Caco-2 (cell line): Measurements from ENCODE around the gene PCDHAC2. TPM values are rescaled to one million over a fixed set of nuclear protein-coding genes. Genes with fewer than 3 reads are reported as not detected.

Experiments
- BruUV-seq: library from RNA; stranded (reverse); fragments of 400-500 nt; replicated peaks from 2 replicates; lab custom pipeline; 2021; lab: Mats Ljungman, UMichigan
- CTCF ChIA-PET: fragments of 300-600 bp; sonication (Branson Sonifier 250); formaldehyde crosslinking; loops from one replicate; lab custom pipeline; 2022; ENCODE audit warnings: antibody characterized with exemption; lab: Charles Lee
- POLR2A ChIA-PET: fragments of 300-600 bp; sonication (Branson Sonifier 250); formaldehyde crosslinking; loops from one replicate; lab custom pipeline; 2022; ENCODE audit warnings: antibody characterized with exemption; lab: Charles Lee
- DNase-seq, 2 experiments: peaks; one replicate each; pipeline versions ENCODE4 v3.0.0 to v3.0.0-alpha.2; 2020 to 2022
- H3K27me3 ChIP-seq: replicated peaks from 2 replicates; pipeline ENCODE4 v1.6.0; 2011; ENCODE audit warnings: low read length; ENCODE audit not compliant: control insufficient read depth, insufficient read depth
- H3K36me3 ChIP-seq: 2 replicates; pipeline ENCODE4 v1.5.1; 2011; ENCODE audit warnings: low read length; ENCODE audit not compliant: control insufficient read depth, insufficient read depth
- H3K4me1 ChIP-seq: fragments of 250-450 bp; sonication (Bioruptor Pico); 2 replicates; pipeline ENCODE4 v1.5.1; 2020; ENCODE audit warnings: mild to moderate bottlenecking
- H3K4me3 ChIP-seq: 2 replicates; pipeline ENCODE4 v1.5.1; 2011; ENCODE audit warnings: low read depth, mild to moderate bottlenecking, control low read depth, low read length
- H3K9me3 ChIP-seq: fragments of 250-450 bp; sonication (Bioruptor Pico); 2 replicates; pipeline ENCODE4 v1.5.1; 2020; ENCODE audit warnings: mild to moderate bottlenecking, moderate library complexity
- H3K27ac Mint-ChIP-seq: one replicate; pipeline ENCODE4 v1.8.0; 2022; ENCODE audit warnings: mixed read lengths; ENCODE audit not compliant: unreplicated experiment
- H3K27me3 Mint-ChIP-seq: one replicate; pipeline ENCODE4 v1.8.0; 2022; ENCODE audit warnings: mixed read lengths; ENCODE audit not compliant: insufficient read depth, unreplicated experiment
- H3K36me3 Mint-ChIP-seq: one replicate; pipeline ENCODE4 v1.8.0; 2022; ENCODE audit warnings: mild to moderate bottlenecking, mixed read lengths; ENCODE audit not compliant: insufficient read depth, unreplicated experiment
- H3K4me1 Mint-ChIP-seq: one replicate; pipeline ENCODE4 v1.8.0; 2022; ENCODE audit warnings: low read depth, mixed read lengths; ENCODE audit not compliant: unreplicated experiment
- H3K4me3 Mint-ChIP-seq: one replicate; pipeline ENCODE4 v1.8.0; 2022; ENCODE audit warnings: mild to moderate bottlenecking, moderate library complexity, mixed read lengths; ENCODE audit not compliant: unreplicated experiment
- H3K9me3 Mint-ChIP-seq: one replicate; pipeline ENCODE4 v1.8.0; 2022; ENCODE audit warnings: mixed read lengths; ENCODE audit not compliant: unreplicated experiment
- CTCF ChIP-seq, 2 experiments: fragments of 200-600 bp in 1 of 2; IDR thresholded peaks; 1 replicate in 1 of 2; 2 replicates in 1 of 2; pipeline versions ENCODE4 v1.5.1 to v1.8.0; 2011 to 2022; ENCODE audit warnings: antibody characterized with exemption in 1 of 2, control low read depth in 1 of 2, inconsistent platforms in 1 of 2, low read depth in 1 of 2, low read length in 1 of 2, mild to moderate bottlenecking in 1 of 2, moderate library complexity in 1 of 2; ENCODE audit not compliant: insufficient read depth in 1 of 2, severe bottlenecking in 1 of 2, unreplicated experiment in 1 of 2
- intact Hi-C: fragments of 100-400 bp; cut with micrococcal nuclease; formaldehyde crosslinking; loops from one replicate; pipeline ENCODE4 v1.10.0; 2022; ENCODE audit not compliant: unreplicated experiment
- total RNA-seq: library from RNA; stranded (reverse); gene quantifications from 2 replicates; pipeline ENCODE4 v1.2.3, GENCODE V29; 2022

The PCDHAC2 gene
- total RNA-seq, 1 experiment from 2014 or later, result not detected

- H3K36me3 ChIP-seq, result no peaks in the 10 kb centered on the region
- no peak overlapping the region for H3K4me3 ChIP-seq
- no TSS peak for BruUV-seq
- intact Hi-C loops, result no loop called here
- no peak for DNase-seq
- no peaks in the 10 kb centered on the region for H3K27me3 Mint-ChIP-seq
- H3K27ac Mint-ChIP-seq, result no peak overlapping the region
- no peak for TF ChIP-seq CTCF (IDR thresholded peaks at IDR 0.05; ENCODE audit: insufficient read depth in 1 of 2, low read depth in 1 of 2, low read length in 1 of 2, severe bottlenecking in 1 of 2, unreplicated experiment in 1 of 2)
- no peaks in the 10 kb centered on the region for H3K9me3 Mint-ChIP-seq
- H3K36me3 Mint-ChIP-seq, result no peaks in the 10 kb centered on the region
- no peak overlapping the region for H3K4me3 Mint-ChIP-seq
- H3K9me3 ChIP-seq, result no peaks in the 10 kb centered on the region
- no peaks in the 10 kb centered on the region for H3K4me1 Mint-ChIP-seq
- CTCF ChIA-PET, result no interaction called here
- POLR2A ChIA-PET, result no interaction called here
- no peaks in the 10 kb centered on the region for H3K27me3 ChIP-seq
- H3K4me1 ChIP-seq, result no peaks in the 10 kb centered on the region
Measured at GRCh38 chr5:140996060-140996459, 29.8 kb downstream of the PCDHAC2 start.

GRCh38 chr5:140998921-140999410 is 32.7 kb downstream of the PCDHAC2 start:
- Histone ChIP-seq H3K27me3 (no peaks in the 10 kb centered on the region), H3K36me3 (no peaks in the 10 kb centered on the region), H3K4me1 (no peaks in the 10 kb centered on the region), H3K4me3 (no peak overlapping the region), H3K9me3 (no peaks in the 10 kb centered on the region)
- CTCF ChIA-PET, result no interaction called here
- Mint-ChIP-seq H3K4me1 (no peaks in the 10 kb centered on the region), H3K27ac (no peak overlapping the region), H3K36me3 (no peaks in the 10 kb centered on the region), H3K27me3 (no peaks in the 10 kb centered on the region), H3K9me3 (no peaks in the 10 kb centered on the region), H3K4me3 (no peak overlapping the region)
- no peak for TF ChIP-seq CTCF (IDR thresholded peaks at IDR 0.05; ENCODE audit: insufficient read depth in 1 of 2, low read depth in 1 of 2, low read length in 1 of 2, severe bottlenecking in 1 of 2, unreplicated experiment in 1 of 2)
- no peak for DNase-seq
- intact Hi-C loops, result no loop called here
- POLR2A ChIA-PET, result no interaction called here
- BruUV-seq, result no TSS peak

GRCh38 chr5:141001446-141001843 is 35.2 kb downstream of the PCDHAC2 start:
- intact Hi-C loops, result no loop called here
- Histone ChIP-seq H3K9me3 (no peaks in the 10 kb centered on the region), H3K36me3 (no peaks in the 10 kb centered on the region), H3K4me1 (no peaks in the 10 kb centered on the region), H3K27me3 (no peaks in the 10 kb centered on the region), H3K4me3 (peak overlapping the region; percentile 12; the same call in 1 of the 2 replicates)
- BruUV-seq, result no TSS peak
- ChIA-PET CTCF (no interaction called here), POLR2A (interaction anchor here (0.6 kb wide), 1 partner anchor 823 kb away, joined by 4 read pairs; no protein-coding TSS in a partner anchor)
- Mint-ChIP-seq H3K9me3 (peaks cover under 1% of the 10 kb centered on the region), H3K27ac (no peak overlapping the region), H3K4me3 (peak overlapping the region; percentile 50), H3K27me3 (no peaks in the 10 kb centered on the region), H3K36me3 (no peaks in the 10 kb centered on the region), H3K4me1 (no peaks in the 10 kb centered on the region)
- no peak for TF ChIP-seq CTCF (IDR thresholded peaks at IDR 0.05; ENCODE audit: insufficient read depth in 1 of 2, low read depth in 1 of 2, low read length in 1 of 2, severe bottlenecking in 1 of 2, unreplicated experiment in 1 of 2)
- peak; percentile 7 to 40 for DNase-seq
